ENCODE results near the gene DDX24.
A peak's percentile ranks its signal among the peaks of the same experiment; 100 is the strongest.

The DDX24 gene

DNA sequence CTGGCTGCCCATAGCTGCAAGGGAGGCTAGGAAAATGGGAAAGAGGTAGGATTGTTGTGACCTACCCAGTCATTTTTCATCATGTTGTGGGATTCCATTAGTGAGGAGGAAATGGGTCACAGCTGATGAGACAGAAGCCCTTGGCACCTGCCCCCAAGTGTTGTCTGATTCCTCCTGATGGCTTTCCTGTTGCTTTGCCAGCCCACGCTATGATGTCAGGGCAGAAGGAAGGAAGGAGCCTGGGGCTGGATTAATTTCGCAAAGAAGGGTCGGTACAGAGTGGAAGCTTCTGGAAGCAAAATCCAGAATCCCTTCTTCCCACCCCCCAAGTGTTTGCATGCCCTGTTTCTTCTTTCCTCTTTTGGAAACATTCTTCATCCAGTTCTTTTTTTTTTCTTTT lies 46.1 kb downstream of the DDX24 start:
- no peak for DNase-seq
- no peaks in the 10 kb centered on the region for H3K36me3 Mint-ChIP-seq
- no peak for ATAC-seq (replicated peaks)
- no peak overlapping the region for H3K4me3 Mint-ChIP-seq
- no peaks in the 10 kb centered on the region for H3K9me3 Mint-ChIP-seq
- H3K27me3 Mint-ChIP-seq = peaks cover 3 to 14% of the 10 kb centered on the region in 2 donors
- H3K4me1 Mint-ChIP-seq = peaks cover 3 to 6% of the 10 kb centered on the region in 2 donors
- H3K27ac Mint-ChIP-seq = no peak overlapping the region

DNA sequence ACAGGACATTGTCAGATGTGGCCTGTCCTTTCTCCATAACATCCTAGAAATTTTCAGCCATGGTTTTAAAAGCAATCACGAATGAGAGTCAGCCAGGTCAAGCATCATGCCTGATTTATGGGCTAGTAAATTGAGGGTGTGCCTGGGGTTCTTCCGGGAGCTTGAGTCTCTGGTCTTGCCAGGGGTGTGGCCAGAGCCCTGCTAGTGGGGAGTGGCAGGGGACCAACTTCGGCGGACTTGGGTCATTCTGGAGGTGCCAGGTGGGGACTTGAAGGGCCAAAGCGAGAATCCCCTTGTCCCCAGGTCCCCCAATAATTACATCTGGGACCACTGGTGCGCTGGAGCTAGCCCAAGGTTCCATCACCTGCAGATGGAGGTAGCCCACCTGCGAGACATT lies 49.1 kb downstream of the DDX24 start:
- Mint-ChIP-seq H3K4me3 (no peak overlapping the region), H3K27me3 (peaks cover 8 to 18% of the 10 kb centered on the region in 2 donors), H3K27ac (no peak overlapping the region), H3K36me3 (no peaks in the 10 kb centered on the region), H3K9me3 (no peaks in the 10 kb centered on the region), H3K4me1 (peaks cover 5 to 11% of the 10 kb centered on the region in 2 donors)
- ATAC-seq (replicated peaks) (no peak), DNase-seq (no peak)

DNA sequence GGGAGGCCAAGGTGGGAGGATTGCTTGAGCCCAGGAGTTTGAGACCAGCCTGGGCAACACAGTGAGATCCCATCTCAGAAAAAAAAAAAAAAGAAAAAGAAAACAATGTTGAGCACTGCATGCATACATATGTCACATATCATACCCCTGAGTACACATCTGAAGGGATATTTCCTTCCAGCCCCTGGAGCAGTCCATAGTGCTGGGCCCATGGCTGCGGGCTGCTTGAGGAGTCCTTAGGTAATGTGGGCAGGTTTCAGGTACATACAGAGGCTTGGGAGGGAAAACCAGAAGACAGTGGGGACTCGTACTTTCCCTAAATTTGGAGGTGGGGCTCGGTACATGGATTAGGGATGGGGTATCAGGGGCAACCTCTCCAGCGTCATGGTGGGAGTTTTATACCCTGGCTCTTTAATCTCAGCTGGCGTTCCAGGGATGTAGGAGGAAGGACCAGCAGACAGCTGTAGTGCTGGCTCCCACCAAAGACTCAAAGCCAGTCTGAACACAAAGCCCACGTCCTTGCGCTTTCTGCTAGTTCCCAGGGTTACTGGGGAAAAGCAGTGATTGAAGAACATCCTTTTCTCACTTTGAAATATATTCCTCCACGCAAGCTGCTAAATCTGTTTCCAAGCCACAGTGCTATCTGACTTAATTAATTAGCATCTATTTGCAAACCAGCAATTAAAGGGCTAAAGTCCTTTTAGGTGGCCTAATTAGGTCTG lies 49.7 kb downstream of the DDX24 start:
- H3K4me3 Mint-ChIP-seq = no peak overlapping the region
- DNase-seq (no peak), ATAC-seq (replicated peaks) (no peak)
- H3K36me3 Mint-ChIP-seq = no peaks in the 10 kb centered on the region
- no peaks in the 10 kb centered on the region for H3K9me3 Mint-ChIP-seq
- no peak overlapping the region for H3K27ac Mint-ChIP-seq
- H3K27me3 Mint-ChIP-seq = peaks cover 8 to 13% of the 10 kb centered on the region in 2 donors
- peaks cover 0 to 8% of the 10 kb centered on the region in 2 donors for H3K4me1 Mint-ChIP-seq

DNA sequence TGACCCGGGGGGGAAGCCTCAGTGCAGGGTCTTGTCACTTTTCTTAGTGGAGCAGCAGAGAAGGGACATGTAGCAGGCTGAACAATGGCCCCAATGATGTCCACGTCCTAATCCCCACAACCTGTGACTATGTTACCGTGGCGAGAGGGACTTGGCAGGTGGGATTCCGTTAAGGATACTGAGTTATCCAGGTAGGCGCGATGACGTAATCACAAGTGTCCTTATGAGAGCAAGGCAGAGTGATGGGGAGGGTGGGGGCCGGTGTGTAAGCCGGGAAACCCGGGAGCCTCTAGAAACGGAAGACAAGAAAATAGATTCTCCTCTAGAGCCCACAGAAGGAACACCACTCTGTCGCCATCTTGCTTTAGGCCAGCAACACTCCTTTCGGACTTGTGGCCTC lies 50.4 kb downstream of the DDX24 start:
- Mint-ChIP-seq H3K9me3 (no peaks in the 10 kb centered on the region), H3K27me3 (peaks cover 8 to 12% of the 10 kb centered on the region in 2 donors), H3K4me1 (peaks cover 0 to 11% of the 10 kb centered on the region in 2 donors), H3K27ac (no peak overlapping the region), H3K4me3 (no peak overlapping the region), H3K36me3 (no peaks in the 10 kb centered on the region)
- DNase-seq (no peak), ATAC-seq (replicated peaks) (no peak)

DNA sequence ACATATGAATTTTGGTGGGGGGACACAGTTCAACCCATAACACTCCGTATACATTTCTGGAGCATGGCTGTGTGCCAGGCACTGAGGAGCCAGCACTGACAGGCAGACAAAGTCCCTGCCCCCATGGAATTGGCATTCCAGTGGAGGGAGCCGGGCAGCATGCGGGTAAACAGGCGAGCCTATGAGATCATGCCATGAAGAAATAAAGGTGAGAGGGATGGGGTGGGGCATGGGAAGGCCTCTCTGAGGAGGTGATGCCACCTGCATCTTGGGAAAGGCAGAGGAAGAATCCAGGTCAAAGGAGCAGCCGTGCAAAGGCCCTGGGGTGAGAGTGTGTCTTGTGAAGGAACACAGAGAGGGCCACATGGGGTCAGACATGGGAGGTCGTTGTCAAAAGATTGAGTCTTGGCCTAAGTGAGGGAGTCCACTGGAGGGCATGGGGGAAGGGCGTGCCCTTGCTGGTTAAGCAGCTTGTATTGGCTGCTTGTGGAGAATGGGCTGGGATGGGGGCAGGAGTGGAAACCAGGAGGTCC lies 51.3 kb downstream of the DDX24 start:
- no peak for ATAC-seq (replicated peaks)
- H3K9me3 Mint-ChIP-seq = no peaks in the 10 kb centered on the region
- DNase-seq = no peak
- H3K4me3 Mint-ChIP-seq = no peak overlapping the region
- H3K27ac Mint-ChIP-seq = peak overlapping the region; percentile 63
- H3K27me3 Mint-ChIP-seq = peaks cover 13 to 17% of the 10 kb centered on the region in 2 donors
- H3K4me1 Mint-ChIP-seq = peaks cover 0 to 11% of the 10 kb centered on the region in 2 donors
- no peaks in the 10 kb centered on the region for H3K36me3 Mint-ChIP-seq

DNA sequence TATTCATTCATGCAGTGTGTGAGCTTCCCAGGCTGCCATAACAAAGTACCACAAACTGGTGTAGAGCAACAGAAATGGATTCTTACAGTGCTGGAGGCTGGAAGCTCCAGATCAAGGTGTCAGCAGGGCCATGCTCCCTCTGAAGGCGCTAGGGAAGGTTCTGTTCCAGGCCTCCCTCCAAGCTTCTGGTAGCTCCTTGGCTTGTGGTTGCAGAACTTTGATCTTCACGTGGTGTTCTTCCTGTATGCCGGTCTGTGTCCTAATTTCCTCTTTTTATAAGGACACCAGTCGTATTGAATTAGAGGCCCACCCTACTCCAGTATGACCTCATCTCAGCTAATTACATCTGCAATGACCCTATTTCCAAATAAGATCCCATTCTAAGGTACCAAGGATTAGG lies 51.7 kb downstream of the DDX24 start:
- H3K36me3 Mint-ChIP-seq = no peaks in the 10 kb centered on the region
- peaks cover 17 to 21% of the 10 kb centered on the region in 2 donors for H3K27me3 Mint-ChIP-seq
- H3K9me3 Mint-ChIP-seq = no peaks in the 10 kb centered on the region
- no peak for DNase-seq
- H3K4me3 Mint-ChIP-seq = no peak overlapping the region
- no peak overlapping the region for H3K27ac Mint-ChIP-seq
- no peak for ATAC-seq (replicated peaks)
- peaks cover 0 to 11% of the 10 kb centered on the region in 2 donors for H3K4me1 Mint-ChIP-seq

DNA sequence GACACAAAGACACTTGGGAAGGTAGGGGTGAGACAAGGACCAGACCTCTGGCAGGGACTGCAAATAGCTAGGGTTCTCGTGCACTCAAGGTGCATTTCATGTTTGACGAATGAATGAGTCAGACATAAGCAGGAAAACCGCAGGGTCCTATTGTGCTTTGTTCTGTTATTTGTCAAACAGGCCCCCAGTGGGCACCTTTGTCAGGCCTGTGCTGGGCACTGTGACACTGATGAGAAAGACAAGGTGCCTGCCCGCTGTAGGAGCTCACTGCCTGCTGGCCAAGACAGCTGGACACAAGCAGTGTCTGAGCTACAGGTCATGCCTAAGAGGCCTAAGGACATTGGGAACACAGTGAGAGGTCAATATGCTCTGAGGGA lies 52.6 kb downstream of the DDX24 start:
- Mint-ChIP-seq H3K9me3 (no peaks in the 10 kb centered on the region), H3K4me3 (peak overlapping the region in 1 of 2 donors; percentile 30), H3K4me1 (peaks cover 0 to 11% of the 10 kb centered on the region in 2 donors), H3K36me3 (no peaks in the 10 kb centered on the region), H3K27ac (no peak overlapping the region), H3K27me3 (peaks cover 26 to 28% of the 10 kb centered on the region in 2 donors)
- no peak for DNase-seq
- ATAC-seq (replicated peaks) = no peak

DNA sequence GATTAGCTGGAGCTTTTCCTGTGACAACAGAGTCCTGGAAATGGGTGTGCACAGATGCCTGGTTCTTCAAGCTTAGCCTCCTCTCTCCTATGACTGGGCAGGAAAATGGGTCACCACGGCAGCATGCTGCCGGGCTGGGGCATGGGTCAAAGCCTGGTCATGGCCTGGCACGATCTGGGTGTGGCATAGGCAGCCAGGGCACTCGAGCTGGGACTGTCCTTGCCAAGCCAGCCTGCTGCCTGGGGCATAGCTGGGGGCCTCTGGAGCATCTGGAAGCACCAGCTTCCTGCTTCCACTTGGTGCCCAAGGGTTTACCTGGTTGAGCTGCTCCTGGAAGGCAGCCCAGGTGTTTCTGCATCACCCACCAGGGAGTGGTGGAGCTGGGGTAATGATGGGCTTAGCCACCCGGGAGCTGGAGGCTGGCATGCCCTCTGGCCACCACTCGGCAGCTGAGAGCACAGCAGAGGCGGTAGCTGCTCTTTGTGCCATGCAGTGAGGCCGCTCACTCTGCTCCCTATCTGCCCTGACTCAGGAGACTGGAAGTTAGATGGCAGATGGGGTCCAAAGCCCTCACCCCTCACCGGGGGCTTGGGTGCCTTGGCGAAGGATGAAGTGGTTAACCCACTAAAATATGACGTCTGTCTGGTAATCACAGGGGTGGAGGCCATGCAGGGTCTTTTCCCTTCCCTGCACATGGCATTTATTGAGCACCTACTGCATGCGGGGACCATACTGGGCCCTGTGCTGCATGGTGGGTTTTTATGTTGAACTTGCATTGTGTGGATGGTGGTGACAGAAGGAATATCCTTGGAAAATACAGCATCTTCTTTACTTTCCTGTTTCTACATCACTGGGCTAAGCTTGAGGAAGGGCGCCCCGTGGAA lies 53.2 kb downstream of the DDX24 start:
- DNase-seq (no peak), ATAC-seq (replicated peaks) (no peak)
- Mint-ChIP-seq H3K4me3 (peak overlapping the region in 1 of 2 donors; percentile 30), H3K9me3 (no peaks in the 10 kb centered on the region), H3K27me3 (peaks cover 31 to 32% of the 10 kb centered on the region in 2 donors), H3K36me3 (no peaks in the 10 kb centered on the region), H3K27ac (peak overlapping the region; percentile 56), H3K4me1 (peaks cover 0 to 11% of the 10 kb centered on the region in 2 donors)

DNA sequence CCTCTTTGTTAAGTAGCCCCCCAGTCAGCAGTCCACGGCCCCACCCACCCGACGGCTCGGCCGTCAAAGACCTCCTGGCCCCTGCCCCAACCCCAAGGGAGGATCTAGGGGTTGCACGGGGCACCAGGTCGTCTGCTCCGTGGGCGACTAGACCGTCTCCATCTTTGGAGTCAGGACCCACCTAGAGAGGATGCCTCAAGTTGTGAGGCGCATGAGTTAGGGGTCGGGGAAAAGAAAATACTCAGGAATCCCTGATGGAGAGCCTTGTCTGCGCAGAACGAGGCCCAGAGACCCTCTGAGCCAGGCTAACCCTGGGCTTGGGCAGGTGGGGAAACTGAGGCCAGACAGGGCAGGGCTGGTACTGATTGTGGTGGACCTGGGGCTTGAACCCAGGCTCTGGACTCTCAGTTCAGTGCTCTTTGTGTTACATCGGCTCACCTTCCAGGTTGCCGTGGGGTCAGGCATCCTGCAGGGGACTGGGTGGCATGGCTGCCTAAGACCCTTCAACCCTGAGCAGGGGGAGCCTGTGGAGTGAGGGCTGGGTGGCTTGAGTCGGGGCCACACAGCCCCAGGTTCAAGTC lies 54.0 kb downstream of the DDX24 start:
- ATAC-seq (replicated peaks) (no peak), DNase-seq (no peak)
- peak overlapping the region; percentile 34 to 71 for H3K4me3 Mint-ChIP-seq
- H3K36me3 Mint-ChIP-seq = no peaks in the 10 kb centered on the region
- H3K4me1 Mint-ChIP-seq = peaks cover 0 to 11% of the 10 kb centered on the region in 2 donors
- H3K9me3 Mint-ChIP-seq = no peaks in the 10 kb centered on the region
- peaks cover 39 to 40% of the 10 kb centered on the region in 2 donors for H3K27me3 Mint-ChIP-seq
- no peak overlapping the region for H3K27ac Mint-ChIP-seq

DNA sequence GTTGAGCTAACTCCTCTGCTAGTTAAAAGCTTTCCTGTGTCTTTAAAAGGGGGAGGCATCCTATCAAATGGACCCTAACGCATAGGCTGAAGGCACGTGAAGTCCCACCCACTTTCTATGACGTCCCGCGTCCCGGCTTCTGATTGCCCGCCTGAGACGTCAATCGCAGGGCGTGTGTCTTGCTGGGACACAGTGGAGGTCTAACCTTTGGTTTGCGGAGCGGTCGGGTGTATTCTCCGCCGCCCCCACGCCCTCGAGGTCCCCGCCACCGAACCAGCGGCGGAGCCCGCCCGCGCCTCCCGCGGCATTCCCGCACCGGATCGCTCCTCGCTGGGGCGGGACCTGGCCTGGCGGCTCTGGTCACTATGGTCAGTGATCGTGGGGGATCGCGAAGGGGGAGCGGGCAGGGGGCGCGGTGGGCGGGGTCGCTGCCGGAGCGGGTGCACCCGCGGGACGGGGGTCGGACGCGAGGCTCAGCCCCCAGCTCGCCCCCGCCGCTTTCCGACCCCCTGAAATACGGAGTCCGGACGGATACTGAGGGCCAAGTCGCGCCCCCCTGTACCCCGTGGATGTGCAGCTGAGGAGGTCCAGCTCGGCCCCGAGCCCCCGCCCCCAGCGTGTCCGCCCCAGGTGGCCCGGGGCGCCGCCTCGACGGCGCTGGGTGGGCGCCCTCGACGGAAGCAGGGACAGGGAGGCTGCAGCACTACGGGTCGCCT lies 54.7 kb downstream of the DDX24 start, which contains the start of gene OTUB2:
TSS of gene OTUB2 (plus strand) at position 168 of the 716 bp plus-strand sequence. CDS start at position 366, 198 bp downstream.
- H3K4me3 Mint-ChIP-seq = peak within 1 kb of the TSS; percentile 63 to 77
- DNase-seq (peak; percentile 97), ATAC-seq (replicated peaks) (peak; percentile 100)
- peaks cover 0 to 11% of the 10 kb centered on the region in 2 donors for H3K4me1 Mint-ChIP-seq
- H3K36me3 Mint-ChIP-seq = no peaks in the 10 kb centered on the region
- H3K27ac Mint-ChIP-seq = peak within 1 kb of the TSS; percentile 6
- H3K27me3 Mint-ChIP-seq = peaks cover 39 to 42% of the 10 kb centered on the region in 2 donors
- H3K9me3 Mint-ChIP-seq = no peaks in the 10 kb centered on the region

DNA sequence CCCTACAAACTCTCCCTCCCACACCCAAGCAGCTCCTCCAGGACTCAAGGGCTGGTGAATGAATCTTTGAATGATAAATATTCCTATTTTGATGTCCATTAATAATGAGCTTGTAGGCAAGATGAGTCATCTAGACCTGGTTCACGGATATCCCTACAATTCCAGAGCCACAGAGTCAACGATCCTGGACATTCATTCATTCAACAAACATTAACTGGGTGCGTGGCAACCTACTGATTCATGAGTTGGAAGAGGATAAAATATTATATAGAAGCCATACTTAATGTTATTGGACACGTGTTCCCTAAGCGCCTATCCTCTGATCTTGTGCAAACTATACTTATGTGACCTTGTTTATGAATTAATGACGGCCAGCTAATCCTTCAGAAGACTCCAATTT lies 55.3 kb downstream of the DDX24 start:
- H3K4me3 Mint-ChIP-seq = peak overlapping the region; percentile 63 to 77
- H3K36me3 Mint-ChIP-seq = no peaks in the 10 kb centered on the region
- H3K27ac Mint-ChIP-seq = no peak overlapping the region
- ATAC-seq (replicated peaks) = no peak
- H3K4me1 Mint-ChIP-seq = peaks cover 0 to 11% of the 10 kb centered on the region in 2 donors
- H3K9me3 Mint-ChIP-seq = no peaks in the 10 kb centered on the region
- H3K27me3 Mint-ChIP-seq = peaks cover 43 to 47% of the 10 kb centered on the region in 2 donors
- no peak for DNase-seq

DNA sequence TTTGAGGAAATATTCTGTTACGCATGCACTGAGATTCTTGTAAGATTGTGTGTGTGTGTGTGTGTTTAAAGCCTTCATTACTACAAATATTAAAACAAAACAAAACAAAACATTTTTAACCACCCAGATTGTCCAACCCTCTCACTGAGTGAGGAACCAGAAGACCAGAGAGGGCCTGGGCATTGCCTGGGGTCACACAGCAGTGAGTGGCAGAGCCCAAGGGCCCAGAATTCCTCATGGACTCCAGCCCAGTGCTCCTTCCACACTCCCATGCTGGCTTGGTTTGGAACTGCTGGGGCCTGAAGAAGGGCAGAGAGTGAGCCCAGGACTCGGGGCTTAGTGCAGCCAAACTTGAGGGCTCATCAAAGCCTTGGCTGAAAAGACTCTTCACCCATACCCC lies 56.5 kb downstream of the DDX24 start:
- peaks cover 40 to 49% of the 10 kb centered on the region in 2 donors for H3K27me3 Mint-ChIP-seq
- H3K9me3 Mint-ChIP-seq = no peaks in the 10 kb centered on the region
- no peak overlapping the region for H3K4me3 Mint-ChIP-seq
- no peaks in the 10 kb centered on the region for H3K36me3 Mint-ChIP-seq
- ATAC-seq (replicated peaks) = no peak
- H3K27ac Mint-ChIP-seq = no peak overlapping the region
- H3K4me1 Mint-ChIP-seq = peaks cover 0 to 11% of the 10 kb centered on the region in 2 donors
- no peak for DNase-seq

DNA sequence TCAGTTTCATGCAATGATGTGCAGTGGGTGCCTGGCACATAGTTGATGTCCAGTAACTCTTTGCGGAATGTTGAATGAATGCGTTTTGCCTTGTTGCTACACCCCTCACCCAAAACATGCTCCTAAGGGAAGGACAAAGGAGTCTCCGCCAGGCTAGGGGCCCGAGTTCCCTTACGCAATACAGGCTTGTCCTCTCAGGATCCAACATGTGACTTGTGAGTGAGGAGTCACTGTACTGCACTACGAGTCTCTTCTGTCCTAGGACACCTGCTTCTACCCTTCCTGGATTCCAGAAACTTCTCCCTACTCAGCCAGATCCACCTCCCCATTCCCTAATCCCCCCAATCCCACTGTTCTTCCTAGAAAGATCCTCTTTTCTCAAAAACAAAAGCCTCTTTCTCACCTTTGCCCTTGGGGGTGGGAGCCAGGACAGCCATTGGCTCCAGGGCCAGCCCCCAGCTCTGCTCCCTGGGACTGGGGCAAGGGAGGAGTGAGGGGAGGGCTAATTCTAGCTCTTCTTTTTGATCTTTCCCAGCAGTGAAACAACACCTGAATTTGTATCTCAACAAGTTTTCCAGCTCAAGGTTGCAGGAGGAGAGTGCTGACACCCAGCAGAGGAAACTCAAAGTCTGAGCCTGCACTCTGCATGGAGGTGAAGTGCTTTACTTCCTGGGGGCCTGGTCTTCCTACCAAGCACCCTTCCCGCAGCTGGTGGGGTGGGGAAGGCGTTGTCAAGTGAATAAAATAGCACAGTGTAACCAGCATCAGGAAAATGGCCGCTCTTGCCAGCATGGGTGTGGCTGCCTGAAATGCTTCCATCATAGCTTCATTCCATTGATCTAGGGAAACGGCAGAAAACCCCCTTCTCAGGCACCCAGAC lies 58.2 kb downstream of the DDX24 start:
- Mint-ChIP-seq H3K9me3 (no peaks in the 10 kb centered on the region), H3K27me3 (peaks cover 45 to 58% of the 10 kb centered on the region in 2 donors), H3K4me3 (no peak overlapping the region), H3K27ac (peak overlapping the region; percentile 3), H3K4me1 (peaks cover 0 to 3% of the 10 kb centered on the region in 2 donors), H3K36me3 (no peaks in the 10 kb centered on the region)
- no peak for ATAC-seq (replicated peaks)
- no peak for DNase-seq

Data from stimulated activated naive B cell treated with anti-CD40 and anti-IgM and Interleukin-4, amounts not matched to agents 10 μg/mL and 1 μg/mL and 100 μg/mL, for 72 hours (primary cell).